Body of pancreas (tissue), 4 donors: Measurements from ENCODE around the gene HOXC5.

Experiments used
- POLR2A ChIP-seq, 3 donors: fragments of 450-650 bp; IDR thresholded peaks; one replicate each; pipeline ENCODE4 v1.6.1; 2016; ENCODE audit warnings: antibody characterized with exemption in 3 of 3, mild to moderate bottlenecking in 2 of 3
- TF ChIP-seq, protein P1 (sequence below), 7 experiments: fragments of 450-650 bp in 4 of 7; fragments of 200-600 bp in 3 of 7; sonication (generic) in 3 of 7; IDR thresholded peaks; one replicate each; pipeline ENCODE4 v1.5.1; 2016 to 2019; ENCODE audit warnings: antibody characterized with exemption in 7 of 7

DNA sequence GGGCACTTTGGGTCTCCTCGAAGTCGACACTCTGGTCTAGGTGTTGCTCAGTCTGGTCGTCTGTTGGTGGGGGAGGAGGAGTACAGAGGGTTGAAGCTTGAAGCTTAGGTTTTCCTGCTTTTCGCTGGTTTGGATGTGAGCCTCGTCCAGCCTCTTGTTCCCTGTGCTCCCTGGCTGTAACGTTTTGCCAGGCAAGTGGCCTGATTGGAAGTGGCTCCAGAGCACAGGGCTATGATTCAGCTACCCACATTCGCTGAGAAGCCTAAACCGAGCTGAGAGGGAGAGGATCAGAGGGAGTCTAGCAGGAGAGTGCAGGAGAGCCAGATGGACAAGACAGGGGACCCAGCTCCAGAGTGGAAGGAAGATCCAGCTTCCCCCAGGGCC is 41.8 kb upstream of the HOXC5 start:
- TF ChIP-seq, protein P1, sequence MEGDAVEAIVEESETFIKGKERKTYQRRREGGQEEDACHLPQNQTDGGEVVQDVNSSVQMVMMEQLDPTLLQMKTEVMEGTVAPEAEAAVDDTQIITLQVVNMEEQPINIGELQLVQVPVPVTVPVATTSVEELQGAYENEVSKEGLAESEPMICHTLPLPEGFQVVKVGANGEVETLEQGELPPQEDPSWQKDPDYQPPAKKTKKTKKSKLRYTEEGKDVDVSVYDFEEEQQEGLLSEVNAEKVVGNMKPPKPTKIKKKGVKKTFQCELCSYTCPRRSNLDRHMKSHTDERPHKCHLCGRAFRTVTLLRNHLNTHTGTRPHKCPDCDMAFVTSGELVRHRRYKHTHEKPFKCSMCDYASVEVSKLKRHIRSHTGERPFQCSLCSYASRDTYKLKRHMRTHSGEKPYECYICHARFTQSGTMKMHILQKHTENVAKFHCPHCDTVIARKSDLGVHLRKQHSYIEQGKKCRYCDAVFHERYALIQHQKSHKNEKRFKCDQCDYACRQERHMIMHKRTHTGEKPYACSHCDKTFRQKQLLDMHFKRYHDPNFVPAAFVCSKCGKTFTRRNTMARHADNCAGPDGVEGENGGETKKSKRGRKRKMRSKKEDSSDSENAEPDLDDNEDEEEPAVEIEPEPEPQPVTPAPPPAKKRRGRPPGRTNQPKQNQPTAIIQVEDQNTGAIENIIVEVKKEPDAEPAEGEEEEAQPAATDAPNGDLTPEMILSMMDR (IDR thresholded peaks at IDR 0.05) = no peak
- TF ChIP-seq POLR2A (IDR thresholded peaks at IDR 0.05) = no peak
